Measurements from ENCODE around the gene SYT7.

DNA sequence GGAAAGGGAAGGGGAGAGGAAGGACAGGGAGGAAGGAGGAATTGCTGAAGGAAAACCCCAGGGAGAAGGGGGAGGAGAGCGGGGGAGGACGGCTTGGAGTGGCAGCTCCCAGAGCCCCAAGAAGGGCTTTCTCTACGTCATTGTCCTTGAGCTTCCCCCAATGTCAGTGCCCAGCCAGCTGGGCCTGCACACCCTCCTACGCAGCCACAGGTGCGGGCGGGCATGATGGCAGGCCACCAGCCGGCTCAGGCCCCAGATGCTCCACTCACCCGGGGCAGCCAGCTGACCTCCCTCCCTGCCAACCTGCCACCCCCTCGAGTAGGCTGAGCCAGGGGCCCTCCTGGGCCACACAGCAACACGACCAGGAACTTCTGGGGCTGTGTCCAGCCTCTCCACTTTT lies 11.2 kb downstream of the SYT7 start:
- TF ChIP-seq, protein P1, sequence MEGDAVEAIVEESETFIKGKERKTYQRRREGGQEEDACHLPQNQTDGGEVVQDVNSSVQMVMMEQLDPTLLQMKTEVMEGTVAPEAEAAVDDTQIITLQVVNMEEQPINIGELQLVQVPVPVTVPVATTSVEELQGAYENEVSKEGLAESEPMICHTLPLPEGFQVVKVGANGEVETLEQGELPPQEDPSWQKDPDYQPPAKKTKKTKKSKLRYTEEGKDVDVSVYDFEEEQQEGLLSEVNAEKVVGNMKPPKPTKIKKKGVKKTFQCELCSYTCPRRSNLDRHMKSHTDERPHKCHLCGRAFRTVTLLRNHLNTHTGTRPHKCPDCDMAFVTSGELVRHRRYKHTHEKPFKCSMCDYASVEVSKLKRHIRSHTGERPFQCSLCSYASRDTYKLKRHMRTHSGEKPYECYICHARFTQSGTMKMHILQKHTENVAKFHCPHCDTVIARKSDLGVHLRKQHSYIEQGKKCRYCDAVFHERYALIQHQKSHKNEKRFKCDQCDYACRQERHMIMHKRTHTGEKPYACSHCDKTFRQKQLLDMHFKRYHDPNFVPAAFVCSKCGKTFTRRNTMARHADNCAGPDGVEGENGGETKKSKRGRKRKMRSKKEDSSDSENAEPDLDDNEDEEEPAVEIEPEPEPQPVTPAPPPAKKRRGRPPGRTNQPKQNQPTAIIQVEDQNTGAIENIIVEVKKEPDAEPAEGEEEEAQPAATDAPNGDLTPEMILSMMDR (tag by site-specific recombination; IDR thresholded peaks at IDR 0.05) = no peak
- TF ChIP-seq TCF7L2 (IDR thresholded peaks at IDR 0.05; ENCODE audit: borderline replicate concordance, low read depth, low read length) (no peak), ZNF114 (tag by site-specific recombination; IDR thresholded peaks at IDR 0.05) (no peak), ZNF121 (tag by site-specific recombination; IDR thresholded peaks at IDR 0.05) (no peak), ZNF629 (tag by site-specific recombination; IDR thresholded peaks at IDR 0.05) (no peak), ZNF248 (tag by site-specific recombination; IDR thresholded peaks at IDR 0.05) (no peak), ZNF585B (tag by site-specific recombination; IDR thresholded peaks at IDR 0.05) (no peak), ZNF138 (tag by site-specific recombination; IDR thresholded peaks at IDR 0.05; ENCODE audit: borderline replicate concordance) (no peak), ZNF184 (tag by site-specific recombination; IDR thresholded peaks at IDR 0.05) (no peak), ZNF423 (tag by site-specific recombination; IDR thresholded peaks at IDR 0.05) (no peak)
- TF ChIP-seq, protein P2, sequence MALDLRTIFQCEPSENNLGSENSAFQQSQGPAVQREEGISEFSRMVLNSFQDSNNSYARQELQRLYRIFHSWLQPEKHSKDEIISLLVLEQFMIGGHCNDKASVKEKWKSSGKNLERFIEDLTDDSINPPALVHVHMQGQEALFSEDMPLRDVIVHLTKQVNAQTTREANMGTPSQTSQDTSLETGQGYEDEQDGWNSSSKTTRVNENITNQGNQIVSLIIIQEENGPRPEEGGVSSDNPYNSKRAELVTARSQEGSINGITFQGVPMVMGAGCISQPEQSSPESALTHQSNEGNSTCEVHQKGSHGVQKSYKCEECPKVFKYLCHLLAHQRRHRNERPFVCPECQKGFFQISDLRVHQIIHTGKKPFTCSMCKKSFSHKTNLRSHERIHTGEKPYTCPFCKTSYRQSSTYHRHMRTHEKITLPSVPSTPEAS (tag by site-specific recombination; IDR thresholded peaks at IDR 0.05) = no peak
- TF ChIP-seq, protein P3, sequence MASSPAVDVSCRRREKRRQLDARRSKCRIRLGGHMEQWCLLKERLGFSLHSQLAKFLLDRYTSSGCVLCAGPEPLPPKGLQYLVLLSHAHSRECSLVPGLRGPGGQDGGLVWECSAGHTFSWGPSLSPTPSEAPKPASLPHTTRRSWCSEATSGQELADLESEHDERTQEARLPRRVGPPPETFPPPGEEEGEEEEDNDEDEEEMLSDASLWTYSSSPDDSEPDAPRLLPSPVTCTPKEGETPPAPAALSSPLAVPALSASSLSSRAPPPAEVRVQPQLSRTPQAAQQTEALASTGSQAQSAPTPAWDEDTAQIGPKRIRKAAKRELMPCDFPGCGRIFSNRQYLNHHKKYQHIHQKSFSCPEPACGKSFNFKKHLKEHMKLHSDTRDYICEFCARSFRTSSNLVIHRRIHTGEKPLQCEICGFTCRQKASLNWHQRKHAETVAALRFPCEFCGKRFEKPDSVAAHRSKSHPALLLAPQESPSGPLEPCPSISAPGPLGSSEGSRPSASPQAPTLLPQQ (tag by site-specific recombination; IDR thresholded peaks at IDR 0.05) = no peak
- TF ChIP-seq, protein P4, sequence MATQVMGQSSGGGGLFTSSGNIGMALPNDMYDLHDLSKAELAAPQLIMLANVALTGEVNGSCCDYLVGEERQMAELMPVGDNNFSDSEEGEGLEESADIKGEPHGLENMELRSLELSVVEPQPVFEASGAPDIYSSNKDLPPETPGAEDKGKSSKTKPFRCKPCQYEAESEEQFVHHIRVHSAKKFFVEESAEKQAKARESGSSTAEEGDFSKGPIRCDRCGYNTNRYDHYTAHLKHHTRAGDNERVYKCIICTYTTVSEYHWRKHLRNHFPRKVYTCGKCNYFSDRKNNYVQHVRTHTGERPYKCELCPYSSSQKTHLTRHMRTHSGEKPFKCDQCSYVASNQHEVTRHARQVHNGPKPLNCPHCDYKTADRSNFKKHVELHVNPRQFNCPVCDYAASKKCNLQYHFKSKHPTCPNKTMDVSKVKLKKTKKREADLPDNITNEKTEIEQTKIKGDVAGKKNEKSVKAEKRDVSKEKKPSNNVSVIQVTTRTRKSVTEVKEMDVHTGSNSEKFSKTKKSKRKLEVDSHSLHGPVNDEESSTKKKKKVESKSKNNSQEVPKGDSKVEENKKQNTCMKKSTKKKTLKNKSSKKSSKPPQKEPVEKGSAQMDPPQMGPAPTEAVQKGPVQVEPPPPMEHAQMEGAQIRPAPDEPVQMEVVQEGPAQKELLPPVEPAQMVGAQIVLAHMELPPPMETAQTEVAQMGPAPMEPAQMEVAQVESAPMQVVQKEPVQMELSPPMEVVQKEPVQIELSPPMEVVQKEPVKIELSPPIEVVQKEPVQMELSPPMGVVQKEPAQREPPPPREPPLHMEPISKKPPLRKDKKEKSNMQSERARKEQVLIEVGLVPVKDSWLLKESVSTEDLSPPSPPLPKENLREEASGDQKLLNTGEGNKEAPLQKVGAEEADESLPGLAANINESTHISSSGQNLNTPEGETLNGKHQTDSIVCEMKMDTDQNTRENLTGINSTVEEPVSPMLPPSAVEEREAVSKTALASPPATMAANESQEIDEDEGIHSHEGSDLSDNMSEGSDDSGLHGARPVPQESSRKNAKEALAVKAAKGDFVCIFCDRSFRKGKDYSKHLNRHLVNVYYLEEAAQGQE (tag by site-specific recombination; IDR thresholded peaks at IDR 0.05) = no peak
- TF ChIP-seq, protein P5, sequence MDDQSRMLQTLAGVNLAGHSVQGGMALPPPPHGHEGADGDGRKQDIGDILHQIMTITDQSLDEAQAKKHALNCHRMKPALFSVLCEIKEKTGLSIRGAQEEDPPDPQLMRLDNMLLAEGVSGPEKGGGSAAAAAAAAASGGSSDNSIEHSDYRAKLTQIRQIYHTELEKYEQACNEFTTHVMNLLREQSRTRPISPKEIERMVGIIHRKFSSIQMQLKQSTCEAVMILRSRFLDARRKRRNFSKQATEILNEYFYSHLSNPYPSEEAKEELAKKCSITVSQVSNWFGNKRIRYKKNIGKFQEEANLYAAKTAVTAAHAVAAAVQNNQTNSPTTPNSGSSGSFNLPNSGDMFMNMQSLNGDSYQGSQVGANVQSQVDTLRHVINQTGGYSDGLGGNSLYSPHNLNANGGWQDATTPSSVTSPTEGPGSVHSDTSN (CRISPR knock-in tag; IDR thresholded peaks at IDR 0.05) = no peak
